ENCODE data around the gene ASF1B.
"Not testable (repeated sequence)": the region's sequence is repeated elsewhere in the genome, so short reads cannot be mapped to it uniquely, and the experiment has no call there.

ASF1B gene

DNA sequence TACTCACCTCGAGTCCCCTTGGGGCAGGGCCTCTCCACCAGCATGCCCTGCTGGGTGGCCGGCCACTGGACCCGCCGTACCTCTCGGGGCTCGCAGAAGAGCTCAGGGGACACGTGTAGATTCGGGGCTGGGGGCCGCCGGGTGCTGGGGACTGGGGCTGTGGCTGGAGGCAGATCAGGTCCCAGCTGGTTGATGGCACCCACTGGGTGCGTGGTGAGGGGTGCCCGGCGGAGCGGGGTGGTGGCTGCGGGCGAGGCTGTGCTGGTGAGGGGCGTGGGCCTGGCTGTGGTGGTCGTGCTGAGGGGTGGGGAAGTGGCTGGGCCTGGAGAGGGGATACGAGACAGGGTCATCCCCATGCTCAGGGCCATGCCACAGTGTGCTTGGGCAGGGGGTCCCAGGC is 24.9 kb upstream of the ASF1B start:
- H3K4me3 ChIP-seq (ENCODE audit: low read length): no peak overlapping the region
- no peak for DNase-seq (ENCODE audit: low read depth, low spot score)

DNA sequence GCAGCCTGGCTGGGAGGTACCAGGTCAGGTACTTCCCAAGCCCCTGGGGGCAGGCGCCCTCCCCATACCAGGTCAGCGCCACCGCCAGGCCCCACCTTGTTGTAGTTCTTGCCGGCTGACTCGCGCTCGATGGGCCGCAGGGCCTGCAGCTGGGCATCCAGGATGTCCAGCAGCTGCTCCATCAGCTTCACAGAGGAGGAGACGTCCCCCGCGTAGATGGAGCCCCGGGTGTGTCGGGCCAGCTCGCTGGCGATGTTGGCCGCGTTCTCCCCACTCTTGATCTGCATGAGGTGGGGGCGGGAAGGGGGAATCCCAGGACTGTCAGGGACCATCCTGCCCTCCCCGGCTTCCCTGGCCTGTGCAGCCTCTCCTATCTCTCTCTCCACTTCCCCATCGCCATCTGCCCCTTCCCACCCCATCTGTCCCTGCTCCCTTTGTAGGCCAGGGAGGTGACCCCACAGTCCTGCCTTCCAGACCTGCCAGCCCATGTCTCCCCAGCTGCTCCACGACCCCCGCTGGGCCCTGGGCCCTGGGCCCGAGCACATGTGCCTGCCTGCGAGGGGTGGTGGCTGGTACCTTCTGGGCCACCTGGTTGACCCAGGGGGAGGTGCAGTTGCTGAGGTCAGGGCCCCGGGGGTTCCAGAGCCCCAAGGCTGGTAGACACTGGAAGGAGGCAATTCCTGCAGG is 23.8 kb upstream of the ASF1B start:
- DNase-seq (ENCODE audit: low read depth, low spot score): no peak
- no peak overlapping the region for H3K4me3 ChIP-seq (ENCODE audit: low read length)

DNA sequence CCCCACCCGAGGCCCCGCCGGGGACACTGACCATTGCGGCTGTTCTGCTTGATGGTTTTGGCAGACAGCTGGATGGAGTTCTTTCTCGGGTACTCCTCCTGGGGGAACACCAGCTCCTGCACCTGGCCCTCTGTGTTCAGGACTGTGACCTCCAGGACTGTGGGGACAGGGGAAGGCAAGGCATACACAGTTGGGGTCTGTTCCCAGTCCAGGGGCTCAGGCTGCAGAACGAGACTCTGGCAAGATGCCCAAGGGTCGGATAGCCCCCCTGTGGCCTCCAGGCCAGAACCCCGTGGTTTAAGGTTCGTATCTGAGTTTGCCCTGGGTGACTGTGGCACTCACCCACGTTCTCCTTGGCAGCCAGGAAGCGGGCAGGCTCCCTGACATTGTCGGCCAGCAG is 22.7 kb upstream of the ASF1B start:
- DNase-seq (ENCODE audit: low read depth, low spot score): no peak
- no peak overlapping the region for H3K4me3 ChIP-seq (ENCODE audit: low read length)

DNA sequence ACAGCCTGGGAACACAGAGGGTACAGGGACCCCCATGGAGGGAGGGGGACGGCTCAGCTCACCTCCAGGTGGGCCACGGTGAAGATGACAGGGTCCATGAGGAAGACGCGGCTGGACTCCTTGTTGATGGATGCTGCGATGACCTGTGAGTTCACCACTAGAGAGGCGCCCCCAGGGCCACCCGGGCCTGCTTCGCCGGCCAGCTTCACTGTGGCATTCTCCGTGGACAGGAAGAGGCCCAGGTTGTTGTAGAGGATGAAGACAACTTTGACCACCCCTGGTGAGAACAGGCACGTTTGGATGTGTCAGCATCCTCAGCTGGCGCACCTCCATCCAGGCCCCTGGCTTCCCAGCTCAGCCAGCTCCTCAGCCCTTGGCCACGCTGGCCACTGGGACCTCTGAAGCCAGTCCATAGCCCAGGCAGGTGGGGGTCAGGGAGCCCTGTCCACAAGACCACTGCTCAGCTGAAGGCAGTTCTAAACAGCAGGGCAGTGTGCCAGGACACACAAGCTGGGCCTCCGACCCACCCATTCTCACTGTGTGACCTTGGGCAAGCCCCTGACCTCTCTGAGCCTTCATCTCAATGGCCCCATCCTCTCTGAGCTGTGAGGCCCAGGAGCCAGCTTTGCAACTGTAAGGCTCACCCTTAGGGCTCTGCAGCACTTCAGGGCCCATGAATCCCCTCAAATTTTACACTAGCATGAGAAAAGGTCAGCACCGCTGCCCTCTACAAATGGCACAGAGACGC is 22.1 kb upstream of the ASF1B start:
- no peak for DNase-seq (ENCODE audit: low read depth, low spot score)
- H3K4me3 ChIP-seq (ENCODE audit: low read length): no peak overlapping the region

DNA sequence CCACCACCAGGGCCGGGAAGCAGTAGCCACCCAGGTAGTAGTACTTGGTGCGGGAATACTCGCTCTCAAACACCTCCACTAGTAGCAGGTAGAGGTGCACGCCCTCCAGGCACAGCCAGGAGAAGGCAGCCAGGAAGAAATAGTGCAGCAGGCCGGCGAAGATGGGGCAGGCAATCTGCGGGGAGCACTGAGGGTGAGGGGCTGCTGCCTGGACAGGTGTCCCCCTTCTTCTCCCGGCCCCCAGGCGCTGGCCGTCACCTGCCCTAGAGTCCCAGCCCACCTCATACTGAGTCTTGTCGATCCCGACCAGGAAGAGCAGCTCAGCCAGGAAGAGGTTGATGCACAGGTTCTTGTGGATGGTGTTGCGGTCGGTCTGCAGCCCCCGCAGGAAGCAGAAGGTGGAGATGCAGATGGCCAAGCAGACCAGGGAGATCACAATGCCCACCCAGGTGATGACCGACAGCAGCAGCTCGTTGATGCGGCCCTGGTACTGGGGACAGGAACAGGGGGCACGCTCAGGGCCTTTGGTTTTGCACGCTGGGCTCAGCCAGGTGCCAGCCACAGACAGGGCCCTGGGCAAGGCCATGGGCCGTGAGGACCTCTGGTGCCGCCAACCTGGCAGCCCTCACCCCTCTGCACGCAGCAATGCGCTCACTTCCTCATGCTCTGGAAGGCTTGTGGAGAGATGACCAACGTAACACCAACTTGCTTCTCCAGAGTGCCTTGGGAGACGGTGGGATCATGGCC is 20.8 kb upstream of the ASF1B start:
- no peak overlapping the region for H3K4me3 ChIP-seq (ENCODE audit: low read length)

DNA sequence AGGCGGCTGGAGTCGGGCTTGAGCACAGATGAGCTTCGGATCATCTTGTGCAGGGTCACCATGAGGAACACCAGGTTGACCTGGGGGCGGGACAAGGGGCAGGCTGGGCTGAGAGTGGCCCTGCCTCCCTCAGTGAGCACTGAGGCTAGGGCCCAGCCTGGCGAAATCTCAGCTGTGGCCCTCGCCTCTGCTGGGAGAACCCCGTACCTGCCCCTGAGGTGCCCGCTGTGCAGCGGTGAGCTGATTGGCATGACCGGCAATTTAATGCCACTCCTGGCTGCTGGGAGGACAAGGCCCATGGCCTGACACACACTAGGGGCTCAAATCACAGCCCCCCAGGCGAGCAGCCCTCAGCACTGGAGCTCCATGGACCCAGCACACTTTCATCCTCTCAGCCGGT is 19.7 kb upstream of the ASF1B start:
- no peak for DNase-seq (ENCODE audit: low read depth, low spot score)
- no peak overlapping the region for H3K4me3 ChIP-seq (ENCODE audit: low read length)

More for the DNA sequence above, 20.8 kb upstream of the ASF1B start:
- no peak for DNase-seq (ENCODE audit: low read depth, low spot score)

DNA sequence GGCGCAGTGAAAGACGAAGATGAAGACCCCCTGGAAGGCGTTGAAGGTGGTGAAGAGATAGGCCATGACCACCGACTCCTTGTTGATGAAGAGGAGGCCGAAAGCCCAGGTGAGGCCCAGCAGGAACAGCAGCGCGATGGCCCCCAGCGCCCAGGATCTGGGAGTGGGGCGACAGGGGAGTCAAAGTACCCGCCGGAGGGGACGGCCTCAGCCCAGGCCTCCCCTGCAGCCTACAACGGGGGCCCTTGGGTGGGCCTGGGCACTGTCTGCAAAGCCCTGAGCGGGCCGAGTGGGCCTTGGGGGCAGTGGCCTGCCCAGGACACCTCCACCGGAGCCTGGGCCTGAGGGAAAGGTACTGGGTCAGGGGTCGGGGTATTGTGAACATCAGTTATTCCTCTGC is 19.0 kb upstream of the ASF1B start:
- H3K4me3 ChIP-seq (ENCODE audit: low read length): no peak overlapping the region
- no peak for DNase-seq (ENCODE audit: low read depth, low spot score)

DNA sequence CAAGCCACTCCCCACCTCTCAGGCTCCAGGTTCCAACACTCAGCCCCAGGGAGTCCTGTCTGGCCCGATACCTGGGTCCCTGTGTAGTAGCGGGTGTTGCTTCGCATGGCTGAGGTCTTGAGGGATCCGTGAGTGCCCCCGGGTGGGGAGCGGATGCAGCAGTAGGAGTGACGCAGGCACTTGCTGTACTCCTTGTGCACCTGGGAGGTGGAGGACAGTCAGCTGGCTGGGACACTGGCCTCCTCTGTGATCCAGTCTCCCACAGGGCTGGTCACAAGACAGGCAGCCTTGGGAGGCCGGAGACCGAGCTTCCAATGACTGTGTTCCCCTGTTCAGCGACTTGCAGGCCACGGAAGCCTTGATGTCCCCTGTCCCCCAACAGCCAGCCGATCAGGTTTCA is 16.3 kb upstream of the ASF1B start:
- no peak for DNase-seq (ENCODE audit: low read depth, low spot score)
- no peak overlapping the region for H3K4me3 ChIP-seq (ENCODE audit: low read length)

DNA sequence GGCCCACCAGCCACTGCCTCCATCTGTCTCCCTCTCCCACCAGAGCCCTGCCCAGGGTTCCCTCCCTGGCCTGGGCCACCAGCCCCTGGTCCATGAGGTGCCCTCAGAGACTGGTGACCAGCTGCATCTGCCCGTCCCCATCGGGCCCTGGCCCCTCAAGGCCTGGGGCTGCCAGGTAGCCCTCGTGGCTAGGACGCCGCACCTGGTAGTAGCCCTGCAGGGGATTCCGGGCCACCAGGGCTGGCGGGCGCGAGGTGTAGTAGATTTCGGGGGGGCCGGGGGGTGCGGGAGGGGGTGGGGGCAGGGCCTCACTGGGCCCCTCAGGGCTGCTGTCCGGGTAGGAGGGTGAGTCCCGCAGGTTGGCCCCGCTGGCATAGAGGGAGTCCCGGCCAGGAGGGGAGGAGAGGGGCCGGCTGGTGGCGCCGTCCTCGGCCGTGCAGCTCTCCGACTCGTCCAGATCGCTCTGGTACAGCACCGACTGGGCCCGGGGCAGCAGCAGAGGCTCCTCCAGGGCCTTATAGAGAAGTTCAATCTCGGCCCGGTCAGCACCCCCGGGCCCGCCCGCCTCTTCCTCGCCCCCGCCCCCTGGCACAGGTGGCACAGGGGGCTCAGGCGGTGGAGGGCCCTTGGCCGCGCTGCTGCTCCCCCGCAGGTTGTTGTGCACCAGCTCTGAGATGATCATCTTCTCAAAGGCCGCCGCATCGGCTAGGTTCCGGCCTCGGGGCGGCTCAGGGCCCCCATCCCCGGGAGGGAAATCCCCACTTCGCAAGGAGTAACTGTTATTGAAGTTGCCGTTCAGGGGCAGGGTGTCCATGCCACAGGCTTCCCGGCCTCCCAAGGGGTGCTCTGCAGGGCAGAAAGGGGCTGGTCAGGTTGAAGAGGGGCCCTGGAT is 14.6 kb upstream of the ASF1B start:
- no peak overlapping the region for H3K4me3 ChIP-seq (ENCODE audit: low read length)
- no peak for DNase-seq (ENCODE audit: low read depth, low spot score)

DNA sequence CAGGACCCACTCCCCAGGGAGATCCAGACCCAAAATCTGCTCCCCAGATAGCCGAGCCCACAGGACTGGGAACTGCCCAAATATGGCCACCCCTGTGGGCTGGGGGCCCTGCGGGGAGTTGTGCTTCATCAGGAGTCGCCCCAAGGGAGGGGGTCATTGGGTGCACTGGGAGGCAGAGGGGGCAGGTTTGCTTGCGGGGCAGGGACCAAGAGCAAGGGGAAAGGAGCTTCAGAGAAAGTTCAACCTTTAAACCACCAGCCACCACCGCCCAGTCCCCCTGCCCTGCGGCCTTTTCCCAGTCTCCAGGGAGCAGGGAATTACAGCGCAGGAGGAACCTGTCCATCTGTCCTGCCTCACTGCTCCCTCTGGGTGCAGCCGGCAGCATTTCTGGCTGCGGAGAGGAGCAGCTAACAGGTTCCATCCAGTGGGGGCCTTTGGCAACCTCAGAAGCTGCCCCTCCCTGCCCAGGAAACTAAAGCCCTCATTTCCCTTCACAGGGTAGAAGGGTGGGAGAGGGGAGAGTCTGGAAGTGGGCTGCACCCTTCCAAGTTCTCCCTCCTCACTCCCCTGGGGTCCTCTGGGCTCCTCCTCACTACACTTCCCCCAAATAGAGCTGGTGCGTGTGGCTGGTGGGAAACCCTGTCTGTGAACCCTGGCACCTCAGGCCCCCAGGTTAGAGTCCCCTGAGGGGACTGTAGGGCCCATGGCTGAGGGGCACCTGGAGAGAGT is 13.8 kb upstream of the ASF1B start:
- no peak for DNase-seq (ENCODE audit: low read depth, low spot score)
- H3K4me3 ChIP-seq (ENCODE audit: low read length): no peak overlapping the region

DNA sequence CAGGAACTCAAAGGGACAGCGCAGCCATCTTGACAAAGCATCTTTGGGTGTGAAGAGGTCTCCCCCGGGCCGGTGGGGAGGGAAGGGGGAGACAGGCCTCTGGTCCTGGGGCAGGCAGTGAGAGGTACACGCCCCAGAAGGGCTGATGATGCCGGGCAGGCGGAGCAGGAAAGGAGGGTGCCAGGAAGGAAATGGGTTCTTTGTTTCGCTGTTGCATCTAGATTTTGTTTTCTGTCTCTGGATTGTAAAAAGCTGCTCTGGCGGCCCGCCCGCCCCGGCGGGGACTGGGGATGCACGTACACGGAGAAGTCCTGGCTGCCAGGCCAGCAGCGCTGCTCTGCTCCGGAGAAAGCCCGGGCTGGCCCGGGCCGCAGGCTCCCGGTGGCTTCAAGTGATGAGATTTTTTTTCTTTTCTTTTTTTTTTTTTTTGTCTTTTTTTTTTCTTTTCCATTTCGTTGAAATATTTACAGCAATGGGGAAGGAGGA is 13.2 kb upstream of the ASF1B start:
- no peak overlapping the region for H3K4me3 ChIP-seq (ENCODE audit: low read length)

DNA sequence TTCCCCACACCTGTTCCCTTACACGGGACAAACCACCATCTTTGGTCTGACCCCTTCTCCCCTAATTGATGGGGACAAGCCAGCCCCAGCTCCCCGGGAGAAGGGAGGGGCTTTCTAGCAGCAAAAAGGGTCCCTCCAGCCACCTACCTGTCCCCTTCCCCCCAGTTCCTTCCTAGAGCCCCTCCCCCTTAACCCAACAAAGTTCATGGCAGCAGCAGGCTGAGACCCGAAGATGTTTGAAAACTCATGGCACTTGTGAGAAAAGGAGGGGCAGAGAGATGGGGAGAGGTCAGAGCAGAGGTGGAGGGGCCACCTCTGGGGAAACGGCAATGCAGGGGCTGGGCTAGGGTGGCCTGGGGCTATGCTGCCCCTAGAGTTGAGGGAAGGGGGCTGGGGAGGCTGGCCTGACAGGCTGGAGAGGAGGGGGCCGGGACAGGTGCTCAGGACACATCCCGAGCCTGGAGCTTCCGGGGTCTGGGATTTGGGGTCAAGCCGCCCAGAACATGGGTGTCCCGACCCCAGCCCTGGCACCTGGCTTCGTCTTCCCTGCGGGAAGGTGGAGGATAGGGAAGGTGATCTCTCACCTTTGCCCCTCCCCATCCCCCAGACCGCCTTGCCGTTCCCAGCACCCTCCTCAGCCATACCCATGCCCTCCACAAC is 12.5 kb upstream of the ASF1B start:
- no peak for DNase-seq (ENCODE audit: low read depth, low spot score)
- H3K4me3 ChIP-seq (ENCODE audit: low read length): no peak overlapping the region

More for the DNA sequence above, 13.2 kb upstream of the ASF1B start:
- peak; percentile 22 for DNase-seq (ENCODE audit: low read depth, low spot score)

DNA sequence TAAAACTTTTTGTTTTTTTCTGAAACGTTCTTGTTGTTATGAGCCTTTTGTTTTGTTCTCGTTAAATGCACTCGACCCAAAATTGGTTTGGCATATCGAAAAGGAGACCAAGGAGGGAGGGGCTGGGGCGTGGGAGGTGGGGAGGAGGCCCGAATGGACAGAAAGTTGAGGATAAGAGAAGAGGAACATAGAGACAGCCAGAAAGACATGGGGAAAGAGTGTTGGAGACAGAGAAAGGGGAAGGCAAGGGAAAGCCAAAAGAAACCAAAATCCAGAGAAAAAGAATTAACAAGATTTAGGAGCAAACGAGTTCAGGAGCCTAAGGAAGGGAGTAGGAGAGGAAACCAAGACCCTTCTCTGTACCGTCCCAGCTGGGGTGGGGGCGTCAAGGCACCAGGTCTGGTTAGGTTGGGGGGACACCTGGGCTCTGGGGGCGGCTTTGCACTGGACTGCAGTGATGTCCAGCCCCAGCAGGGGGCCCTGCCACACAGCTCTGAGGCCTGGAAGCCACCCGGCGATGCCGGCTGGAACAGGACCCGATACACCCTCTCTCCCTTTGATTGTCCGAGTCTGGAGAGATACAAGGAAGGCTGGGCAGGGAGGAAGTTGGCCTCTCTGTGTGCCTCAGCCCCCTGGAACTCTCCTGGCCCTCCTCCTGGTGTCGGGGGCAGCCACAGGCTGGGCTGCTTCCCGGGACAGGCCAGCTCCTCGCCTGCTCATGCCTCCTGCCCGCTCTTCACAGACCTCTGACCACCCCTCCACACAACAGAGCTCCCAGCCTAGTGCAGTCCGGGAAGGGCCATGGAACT is 11.6 kb upstream of the ASF1B start:
- no peak for DNase-seq (ENCODE audit: low read depth, low spot score)

DNA sequence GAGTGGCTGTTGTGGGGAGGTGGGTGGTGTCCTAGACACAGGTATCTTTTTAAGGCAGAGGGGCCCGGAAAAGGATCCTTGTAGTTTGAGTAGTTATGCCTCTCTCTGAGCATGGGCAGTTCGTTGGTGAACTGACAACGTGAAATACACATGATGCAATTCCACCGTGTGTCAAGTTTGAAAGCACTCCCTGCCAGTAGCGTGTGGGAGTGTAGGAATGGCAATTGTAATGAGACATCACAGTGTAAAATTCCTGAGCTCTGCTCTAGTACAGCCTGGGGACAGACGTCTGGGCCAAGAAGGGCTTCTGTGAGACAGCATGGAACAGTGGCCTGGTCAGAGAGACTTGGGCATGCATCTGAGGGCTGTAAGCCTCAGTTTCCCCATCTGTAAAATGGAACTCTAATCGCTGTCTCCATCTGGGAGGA is 10.4 kb upstream of the ASF1B start:
- no peak for DNase-seq (ENCODE audit: low read depth, low spot score)
- H3K4me3 ChIP-seq (ENCODE audit: low read length): no peak overlapping the region

More for the DNA sequence above, 11.6 kb upstream of the ASF1B start:
- no peak overlapping the region for H3K4me3 ChIP-seq (ENCODE audit: low read length)

DNA sequence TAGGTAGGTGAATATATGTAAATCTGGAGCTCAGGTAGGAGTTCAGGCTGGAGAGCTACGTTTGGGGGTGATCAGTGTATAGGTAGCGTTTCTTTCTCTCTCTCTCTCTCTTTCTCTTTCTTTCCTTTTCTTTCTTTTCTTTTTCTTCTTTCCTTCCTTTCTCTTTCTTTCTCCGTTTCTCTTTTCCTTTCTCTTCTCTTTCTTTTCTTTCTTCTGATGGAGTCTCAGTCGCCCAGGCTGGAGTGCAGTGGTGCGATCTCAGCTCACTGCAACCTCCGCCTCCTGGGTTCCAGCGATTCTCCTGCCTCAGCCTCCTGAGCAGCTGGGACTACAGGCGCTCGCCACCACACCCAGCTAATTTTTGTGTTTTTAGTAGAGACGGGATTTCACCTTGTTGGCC is 9.8 kb upstream of the ASF1B start:
- H3K4me3 ChIP-seq (ENCODE audit: low read length); DNase-seq (ENCODE audit: low read depth, low spot score): not testable (repeated sequence)

DNA sequence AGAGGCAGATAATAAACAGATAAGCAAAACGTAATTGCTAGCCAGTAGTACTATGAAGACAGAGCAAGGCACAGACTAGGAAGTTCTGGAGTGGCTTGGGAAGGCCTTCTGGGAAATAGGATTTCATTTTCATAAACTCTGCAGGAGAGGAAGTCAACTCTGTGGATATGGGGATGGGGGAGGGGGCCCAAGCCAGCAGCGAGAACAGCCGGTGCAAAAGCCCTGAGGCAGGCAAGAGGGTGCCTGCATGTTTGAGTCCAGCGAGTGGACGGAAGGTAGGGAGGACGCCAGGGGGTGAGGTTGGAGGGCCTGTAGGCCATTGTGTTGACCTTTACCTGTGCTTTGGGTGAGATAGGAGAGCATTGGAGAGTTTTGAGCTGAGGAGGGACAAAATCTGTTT is 9.0 kb upstream of the ASF1B start:
- no peak overlapping the region for H3K4me3 ChIP-seq (ENCODE audit: low read length)
- DNase-seq (ENCODE audit: low read depth, low spot score): no peak

Data from Jurkat, Clone E6-1 (cell line).